ENCODE data around the gene C19orf73. TPM values are rescaled to one million over a fixed set of nuclear protein-coding genes. Genes with fewer than 3 reads are reported as not detected.
A peak's percentile ranks its signal among the peaks of the same experiment; 100 is the strongest.
"Not testable (repeated sequence)": the region's sequence is repeated elsewhere in the genome, so short reads cannot be mapped to it uniquely, and the experiment has no call there.

The C19orf73 gene
- total RNA-seq, 1 experiment from 2014 or later = 5.5 TPM

- no peaks in the 10 kb centered on the region for H3K9me3 ChIP-seq (ENCODE audit: low read length)
These were observed 32.0 kb upstream of the C19orf73 start for GRCh38 chr19:49150944-49151243.

GRCh38 chr19:49150106-49150943 lies 31.4 kb upstream of the C19orf73 start:
- Histone ChIP-seq H3K27ac (ENCODE audit: low read length) (no peak overlapping the region), H3K9ac (ENCODE audit: low read length) (peak overlapping the region; percentile 24; the same call in 1 of the 2 replicates), H3K4me1 (ENCODE audit: low read length) (peaks cover 22% of the 10 kb centered on the region), H3K9me3 (ENCODE audit: low read length) (no peaks in the 10 kb centered on the region), H3K27me3 (ENCODE audit: low read length) (no peaks in the 10 kb centered on the region), H4K20me1 (ENCODE audit: insufficient read depth, low read depth, low read length) (no peaks in the 10 kb centered on the region), H3K9me2 (replicated peaks; ENCODE audit: insufficient read depth, low read length) (no peaks in the 10 kb centered on the region), H3K36me3 (ENCODE audit: insufficient read depth, low read length) (no peaks in the 10 kb centered on the region), H3K4me2 (ENCODE audit: low read depth, low read length, poor library complexity, severe bottlenecking) (peak overlapping the region; percentile 49), H2AFZ (ENCODE audit: low read length) (0 out of 2 replicates have a peak overlapping the region, but pooled peaks have one; percentile 23), H3K4me3 (ENCODE audit: low read length) (peak overlapping the region; percentile 25; the same call in 1 of the 2 replicates), H3K79me2 (ENCODE audit: low read length) (no peaks in the 10 kb centered on the region)
- peak; percentile 74 for DNase-seq

More at GRCh38 chr19:49150944-49151243, 32.0 kb upstream of the C19orf73 start:
- Histone ChIP-seq H3K79me2 (ENCODE audit: low read length) (no peaks in the 10 kb centered on the region), H3K36me3 (ENCODE audit: insufficient read depth, low read length) (no peaks in the 10 kb centered on the region), H3K4me3 (ENCODE audit: low read length) (no peak overlapping the region), H3K9me2 (replicated peaks; ENCODE audit: insufficient read depth, low read length) (no peaks in the 10 kb centered on the region), H2AFZ (ENCODE audit: low read length) (no peak overlapping the region), H3K4me1 (ENCODE audit: low read length) (peaks cover 16% of the 10 kb centered on the region), H3K27me3 (ENCODE audit: low read length) (no peaks in the 10 kb centered on the region), H3K9ac (ENCODE audit: low read length) (no peak overlapping the region), H3K27ac (ENCODE audit: low read length) (no peak overlapping the region), H3K4me2 (ENCODE audit: low read depth, low read length, poor library complexity, severe bottlenecking) (peak overlapping the region; percentile 49), H4K20me1 (ENCODE audit: insufficient read depth, low read depth, low read length) (no peaks in the 10 kb centered on the region)
- DNase-seq = no peak

GRCh38 chr19:49149652-49150105 lies 30.7 kb upstream of the C19orf73 start:
- H3K4me1 ChIP-seq (ENCODE audit: low read length) = peaks cover 23% of the 10 kb centered on the region
- no peaks in the 10 kb centered on the region for H3K79me2 ChIP-seq (ENCODE audit: low read length)
- no peaks in the 10 kb centered on the region for H3K27me3 ChIP-seq (ENCODE audit: low read length)
- peak overlapping the region; percentile 49 for H3K4me2 ChIP-seq (ENCODE audit: low read depth, low read length, poor library complexity, severe bottlenecking)
- no peaks in the 10 kb centered on the region for H3K36me3 ChIP-seq (ENCODE audit: insufficient read depth, low read length)
- H3K9me3 ChIP-seq (ENCODE audit: low read length) = no peaks in the 10 kb centered on the region
- DNase-seq = no peak
- H3K27ac ChIP-seq (ENCODE audit: low read length) = no peak overlapping the region
- no peak overlapping the region for H2AFZ ChIP-seq (ENCODE audit: low read length)
- no peaks in the 10 kb centered on the region for H3K9me2 ChIP-seq (replicated peaks; ENCODE audit: insufficient read depth, low read length)
- no peaks in the 10 kb centered on the region for H4K20me1 ChIP-seq (ENCODE audit: insufficient read depth, low read depth, low read length)
- H3K4me3 ChIP-seq (ENCODE audit: low read length) = peak overlapping the region; percentile 25; the same call in 1 of the 2 replicates
- H3K9ac ChIP-seq (ENCODE audit: low read length) = no peak overlapping the region

- no peak overlapping the region for H3K9ac ChIP-seq (ENCODE audit: low read length)
- no peak overlapping the region for H3K4me2 ChIP-seq (ENCODE audit: low read depth, low read length, poor library complexity, severe bottlenecking)
- no peaks in the 10 kb centered on the region for H3K79me2 ChIP-seq (ENCODE audit: low read length)
- no peaks in the 10 kb centered on the region for H3K9me3 ChIP-seq (ENCODE audit: low read length)
- no peak overlapping the region for H2AFZ ChIP-seq (ENCODE audit: low read length)
- H3K27me3 ChIP-seq (ENCODE audit: low read length) = no peaks in the 10 kb centered on the region
- H4K20me1 ChIP-seq (ENCODE audit: insufficient read depth, low read depth, low read length) = no peaks in the 10 kb centered on the region
- H3K36me3 ChIP-seq (ENCODE audit: insufficient read depth, low read length) = no peaks in the 10 kb centered on the region
- no peak overlapping the region for H3K27ac ChIP-seq (ENCODE audit: low read length)
- peak; percentile 89 for DNase-seq
- no peak overlapping the region for H3K4me3 ChIP-seq (ENCODE audit: low read length)
- H3K4me1 ChIP-seq (ENCODE audit: low read length) = peaks cover 23% of the 10 kb centered on the region
- H3K9me2 ChIP-seq (replicated peaks; ENCODE audit: insufficient read depth, low read length) = no peaks in the 10 kb centered on the region
These were observed 30.1 kb upstream of the C19orf73 start for GRCh38 chr19:49148784-49149651.

DNA sequence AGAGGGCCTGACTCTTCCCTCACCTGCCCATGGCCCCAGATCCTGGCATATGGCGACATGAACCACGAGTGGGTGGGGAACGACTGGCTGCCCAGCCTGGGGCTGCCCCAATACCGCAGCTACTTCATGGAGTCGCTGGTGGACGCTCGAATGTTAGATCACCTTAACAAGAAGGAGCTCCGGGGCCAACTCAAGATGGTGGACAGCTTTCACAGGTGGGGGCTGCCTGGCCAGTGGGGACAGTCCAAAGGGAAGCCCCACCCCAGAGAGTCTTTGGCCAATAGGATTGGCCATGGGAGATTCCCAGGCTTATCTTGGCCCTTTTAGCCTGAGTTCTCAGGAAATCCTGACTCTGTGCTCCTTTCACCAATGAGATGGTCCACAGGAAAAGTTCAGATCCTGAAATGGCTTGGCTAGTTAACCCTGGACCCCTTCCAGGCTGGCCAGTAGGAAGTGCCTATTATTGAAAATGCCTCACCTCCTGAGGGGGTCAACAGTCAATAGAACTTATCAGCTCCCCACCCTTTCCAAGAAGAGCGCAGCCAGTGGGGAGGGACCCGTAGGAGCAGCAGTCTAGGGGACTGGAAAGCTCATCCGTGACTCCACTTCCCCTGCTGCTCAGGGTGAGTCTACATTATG lies 29.2 kb upstream of the C19orf73 start:
- DNase-seq = no peak
- Histone ChIP-seq H3K9me2 (replicated peaks; ENCODE audit: insufficient read depth, low read length) (no peaks in the 10 kb centered on the region), H3K4me2 (ENCODE audit: low read depth, low read length, poor library complexity, severe bottlenecking) (no peak overlapping the region), H4K20me1 (ENCODE audit: insufficient read depth, low read depth, low read length) (no peaks in the 10 kb centered on the region), H3K36me3 (ENCODE audit: insufficient read depth, low read length) (no peaks in the 10 kb centered on the region), H3K4me3 (ENCODE audit: low read length) (no peak overlapping the region), H2AFZ (ENCODE audit: low read length) (no peak overlapping the region), H3K9ac (ENCODE audit: low read length) (no peak overlapping the region), H3K79me2 (ENCODE audit: low read length) (no peaks in the 10 kb centered on the region), H3K4me1 (ENCODE audit: low read length) (peaks cover 24% of the 10 kb centered on the region), H3K9me3 (ENCODE audit: low read length) (no peaks in the 10 kb centered on the region), H3K27me3 (ENCODE audit: low read length) (no peaks in the 10 kb centered on the region), H3K27ac (ENCODE audit: low read length) (no peak overlapping the region)

DNA sequence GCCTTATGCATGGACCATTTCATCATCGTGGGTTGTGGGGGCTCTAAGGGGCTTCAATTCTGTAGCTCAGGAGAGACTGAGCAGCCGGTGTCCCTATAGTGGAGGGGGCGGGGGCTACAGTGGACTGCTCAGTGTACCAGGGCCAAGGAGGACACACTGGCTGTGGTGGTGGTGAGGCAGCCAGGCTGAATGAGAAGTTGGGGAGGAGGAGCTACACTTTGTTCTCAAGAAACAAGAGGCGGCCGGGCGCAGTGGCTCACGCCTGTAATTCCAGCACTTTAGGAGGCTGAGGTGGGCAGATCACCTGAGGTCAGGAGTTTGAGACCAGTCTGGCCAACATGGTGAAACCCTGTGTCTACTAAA lies 27.4 kb upstream of the C19orf73 start:
- not testable (repeated sequence) for DNase-seq; H3K79me2 ChIP-seq (ENCODE audit: low read length); H3K36me3 ChIP-seq (ENCODE audit: insufficient read depth, low read length); H4K20me1 ChIP-seq (ENCODE audit: insufficient read depth, low read depth, low read length); H3K27me3 ChIP-seq (ENCODE audit: low read length); H3K9me2 ChIP-seq (replicated peaks; ENCODE audit: insufficient read depth, low read length); H3K9me3 ChIP-seq (ENCODE audit: low read length); H3K27ac ChIP-seq (ENCODE audit: low read length)
- Histone ChIP-seq H3K4me1 (ENCODE audit: low read length) (peaks cover 30% of the 10 kb centered on the region), H2AFZ (ENCODE audit: low read length) (peak overlapping the region; percentile 84; the same call in 1 of the 2 replicates), H3K4me2 (ENCODE audit: low read depth, low read length, poor library complexity, severe bottlenecking) (peak overlapping the region; percentile 61), H3K9ac (ENCODE audit: low read length) (peak overlapping the region; percentile 50), H3K4me3 (ENCODE audit: low read length) (peak overlapping the region; percentile 62; the same call in 1 of the 2 replicates)

DNA sequence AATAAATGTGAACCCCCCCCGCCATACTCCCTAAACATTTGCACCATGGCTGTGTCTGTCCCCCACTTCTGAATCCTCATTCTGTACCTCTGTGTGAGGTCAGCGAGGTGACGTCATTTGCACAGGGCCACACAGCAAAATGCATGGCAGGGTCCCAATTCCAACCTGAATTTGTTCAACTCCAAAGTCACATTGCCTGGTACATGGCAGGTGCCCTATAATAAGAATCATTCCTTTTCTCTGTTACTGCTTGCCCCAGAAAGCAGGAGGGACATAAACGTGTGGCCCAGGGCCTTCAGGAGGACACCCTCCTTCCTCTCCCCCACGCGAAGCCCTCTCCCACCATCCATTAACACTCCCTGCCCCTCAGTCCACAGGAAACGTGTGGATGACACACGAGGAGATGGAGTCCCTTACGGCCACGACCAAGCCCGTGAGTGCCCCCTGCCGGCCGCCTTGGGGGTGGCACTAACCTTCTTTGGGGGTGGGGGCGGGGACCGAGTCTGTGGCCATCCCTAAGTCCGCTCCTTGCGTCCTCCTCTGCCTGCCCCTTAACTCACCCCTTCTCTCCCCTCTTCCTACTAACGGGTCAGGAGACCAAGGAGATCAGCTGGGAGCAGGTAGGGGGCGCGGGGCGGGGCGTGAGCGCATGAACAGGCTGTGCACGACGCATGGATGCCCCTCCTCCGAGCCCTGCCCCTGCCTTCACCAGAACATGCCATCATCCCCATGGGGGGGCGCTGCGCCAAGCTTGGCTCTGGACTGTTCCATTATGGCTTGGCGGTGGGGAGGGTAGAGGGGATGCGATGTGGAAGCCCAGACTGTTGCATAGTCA lies 26.8 kb upstream of the C19orf73 start:
- H3K9me2 ChIP-seq (replicated peaks; ENCODE audit: insufficient read depth, low read length) = no peaks in the 10 kb centered on the region
- H3K27ac ChIP-seq (ENCODE audit: low read length) = no peak overlapping the region
- H3K4me2 ChIP-seq (ENCODE audit: low read depth, low read length, poor library complexity, severe bottlenecking) = peak overlapping the region; percentile 61
- H2AFZ ChIP-seq (ENCODE audit: low read length) = peak overlapping the region; percentile 84; the same call in 1 of the 2 replicates
- peak overlapping the region; percentile 62; the same call in 1 of the 2 replicates for H3K4me3 ChIP-seq (ENCODE audit: low read length)
- H3K4me1 ChIP-seq (ENCODE audit: low read length) = peaks cover 30% of the 10 kb centered on the region
- H3K9ac ChIP-seq (ENCODE audit: low read length) = peak overlapping the region; percentile 50
- H3K9me3 ChIP-seq (ENCODE audit: low read length) = no peaks in the 10 kb centered on the region
- H3K79me2 ChIP-seq (ENCODE audit: low read length) = no peaks in the 10 kb centered on the region
- H3K36me3 ChIP-seq (ENCODE audit: insufficient read depth, low read length) = no peaks in the 10 kb centered on the region
- DNase-seq = peak; percentile 97
- H3K27me3 ChIP-seq (ENCODE audit: low read length) = no peaks in the 10 kb centered on the region
- no peaks in the 10 kb centered on the region for H4K20me1 ChIP-seq (ENCODE audit: insufficient read depth, low read depth, low read length)

Measured in Karpas-422 (cell line).